MV-4-11 (cell line): Measurements from ENCODE around the gene ZEB1.
"Not testable (repeated sequence)": the region's sequence is repeated elsewhere in the genome, so short reads cannot be mapped to it uniquely, and the experiment has no call there.

ENCODE experiments used
- DNase-seq: peaks from one replicate; lab custom pipeline; 2025; lab: John Stamatoyannopoulos, UW

Gene ZEB1

DNA sequence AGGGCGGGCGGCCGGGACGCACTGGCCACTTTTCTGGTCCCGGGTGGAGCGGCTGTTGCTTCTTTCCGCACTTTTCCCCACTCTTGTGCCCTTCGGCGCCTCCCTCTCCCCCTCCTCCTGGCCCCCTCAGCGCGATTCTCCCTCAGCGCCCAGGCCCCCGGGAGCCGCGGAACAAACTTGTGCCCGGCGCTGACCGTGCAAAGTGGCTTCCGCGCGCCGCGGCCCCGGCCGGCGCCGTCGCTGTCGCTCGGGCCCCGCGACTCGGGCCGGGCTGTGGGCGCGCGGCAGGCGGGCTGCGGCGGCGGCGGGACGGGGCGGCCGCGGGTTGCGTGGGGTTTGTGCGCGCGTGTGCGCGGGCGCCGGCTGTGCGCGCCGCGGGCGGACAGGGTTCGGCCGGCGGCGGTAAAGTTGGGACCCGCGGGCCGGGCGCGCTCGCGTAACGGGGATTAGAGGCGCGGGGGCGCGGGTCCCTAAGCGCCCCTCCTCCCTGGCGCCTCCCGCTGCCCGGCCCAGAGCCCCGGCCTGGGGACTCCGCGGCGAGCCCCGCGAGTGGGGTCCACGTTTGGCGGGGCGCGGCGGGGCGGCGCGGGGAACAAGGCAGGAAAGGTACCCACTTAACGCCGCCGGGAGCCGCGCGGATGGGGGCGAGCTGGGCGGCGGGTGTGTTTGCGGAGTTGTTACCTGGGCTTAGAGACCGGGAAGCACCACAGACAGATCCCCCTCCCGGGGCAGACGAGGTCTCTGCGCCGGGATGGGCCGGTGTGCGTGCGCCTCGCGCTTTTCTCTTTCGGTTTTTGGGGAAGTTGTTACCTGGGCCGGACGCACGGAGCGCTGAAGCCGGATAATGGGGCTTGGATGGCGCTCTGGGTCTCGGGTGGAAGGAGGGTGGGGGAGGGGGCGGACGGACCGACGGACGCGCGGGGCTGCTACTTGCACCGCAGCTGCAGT is 860 bp downstream of the ZEB1 start:
- DNase-seq = no peak

DNA sequence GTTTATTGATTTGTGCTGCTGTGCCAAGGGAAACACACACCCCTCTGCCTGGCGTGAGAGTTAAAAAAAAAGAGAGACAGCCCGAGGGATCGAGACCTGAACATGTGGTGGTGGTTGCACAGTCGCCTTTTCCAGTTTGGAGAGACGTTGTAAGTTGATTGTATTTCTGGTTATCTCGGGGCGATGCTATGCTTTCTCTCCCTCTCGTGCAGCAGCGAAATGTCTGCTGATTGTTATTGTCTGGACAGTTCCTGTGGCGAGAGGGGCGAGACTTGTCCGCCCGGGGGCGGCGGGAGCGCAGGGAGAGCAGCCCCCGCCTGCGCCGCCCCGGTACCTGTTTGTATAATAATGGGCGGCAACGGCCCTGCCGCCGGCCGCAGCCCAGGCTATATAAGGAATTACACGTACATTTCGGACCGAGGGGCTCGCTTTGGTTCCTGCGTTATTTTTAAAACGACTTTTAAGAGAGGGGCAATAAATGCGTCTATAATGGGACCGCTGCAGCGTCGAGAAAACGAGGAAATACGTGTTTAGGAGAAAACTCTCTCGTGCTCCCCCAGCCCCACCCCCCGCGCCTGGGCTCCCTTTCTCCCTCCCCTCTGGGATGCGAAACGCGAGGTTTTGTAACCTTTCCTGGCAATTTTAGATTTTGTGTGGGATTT is 1.7 kb downstream of the ZEB1 start:
- no peak for DNase-seq

- DNase-seq = no peak
Measured at GRCh38 chr10:31321396-31321941, 2.5 kb downstream of the ZEB1 start.

GRCh38 chr10:31322647-31323046 is 3.6 kb downstream of the ZEB1 start:
- DNase-seq = no peak

GRCh38 chr10:31340343-31340742 is 21.3 kb downstream of the ZEB1 start:
- no peak for DNase-seq

GRCh38 chr10:31341552-31341951 is 22.5 kb downstream of the ZEB1 start:
- DNase-seq = no peak

- no peak for DNase-seq
Measured at GRCh38 chr10:31343009-31343408, 24.0 kb downstream of the ZEB1 start.

- DNase-seq = no peak
Measured at GRCh38 chr10:31343551-31343950, 24.5 kb downstream of the ZEB1 start.

- DNase-seq = no peak
Measured at GRCh38 chr10:31345886-31346285, 26.9 kb downstream of the ZEB1 start.

- no peak for DNase-seq
Measured at GRCh38 chr10:31346953-31347352, 27.9 kb downstream of the ZEB1 start.

DNA sequence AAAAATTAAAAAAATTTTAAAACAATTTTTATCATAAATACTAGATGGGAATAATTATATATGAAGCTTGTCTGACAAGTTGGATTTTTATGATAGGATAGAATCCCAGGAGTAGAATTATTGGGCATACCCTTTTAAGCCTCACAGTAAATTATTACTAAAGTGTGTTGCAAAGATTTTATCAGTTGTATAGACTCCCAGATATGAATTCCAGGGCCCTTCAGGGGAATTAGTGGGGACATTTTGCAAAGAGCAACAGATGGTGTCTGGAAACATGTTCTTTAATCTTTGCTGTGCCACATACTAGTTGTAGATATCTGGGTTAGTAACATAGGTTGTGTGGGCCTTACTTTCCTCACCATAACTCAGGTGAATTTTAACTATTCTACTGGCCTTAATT is 28.7 kb downstream of the ZEB1 start:
- DNase-seq = no peak

DNA sequence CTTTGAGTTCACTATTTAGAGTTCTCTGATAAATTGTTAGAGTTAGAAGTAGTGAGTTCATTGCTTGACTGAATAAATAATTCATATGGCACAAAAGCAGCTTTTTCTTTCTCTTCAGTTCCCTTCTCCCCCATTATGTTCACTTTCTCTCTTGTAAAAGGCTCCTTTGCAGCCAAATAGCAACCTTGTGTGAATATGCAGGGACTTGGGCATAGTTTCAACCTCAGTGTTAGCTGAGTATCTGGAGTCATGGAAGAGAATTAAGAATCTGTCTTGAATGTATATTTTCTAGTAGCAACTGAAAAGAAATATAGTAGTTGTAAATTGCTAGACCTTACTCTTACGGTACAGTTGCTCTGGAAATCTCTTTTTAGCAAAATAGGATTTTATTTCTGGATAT is 31.9 kb downstream of the ZEB1 start:
- no peak for DNase-seq

GRCh38 chr10:31352436-31353226 is 33.6 kb downstream of the ZEB1 start:
- no peak for DNase-seq

DNA sequence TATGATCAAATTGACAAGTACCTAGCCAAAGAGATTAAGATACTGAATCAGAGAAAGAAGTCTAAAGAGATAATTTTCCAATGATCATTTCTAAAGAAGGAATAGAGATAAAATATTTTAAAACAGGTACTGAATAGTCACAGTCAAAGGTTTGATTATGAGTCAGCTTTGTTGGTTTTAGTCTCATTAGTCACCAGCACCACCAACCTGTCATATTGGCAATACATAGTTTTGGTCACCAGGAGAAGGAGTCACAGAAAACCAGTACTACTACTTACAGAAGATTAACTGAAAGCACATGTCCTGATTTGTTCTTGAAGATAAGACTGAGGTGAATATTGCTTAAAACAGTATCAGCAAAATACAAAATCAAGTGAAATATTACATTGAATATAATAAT is 34.6 kb downstream of the ZEB1 start:
- DNase-seq = peak; percentile 22

DNA sequence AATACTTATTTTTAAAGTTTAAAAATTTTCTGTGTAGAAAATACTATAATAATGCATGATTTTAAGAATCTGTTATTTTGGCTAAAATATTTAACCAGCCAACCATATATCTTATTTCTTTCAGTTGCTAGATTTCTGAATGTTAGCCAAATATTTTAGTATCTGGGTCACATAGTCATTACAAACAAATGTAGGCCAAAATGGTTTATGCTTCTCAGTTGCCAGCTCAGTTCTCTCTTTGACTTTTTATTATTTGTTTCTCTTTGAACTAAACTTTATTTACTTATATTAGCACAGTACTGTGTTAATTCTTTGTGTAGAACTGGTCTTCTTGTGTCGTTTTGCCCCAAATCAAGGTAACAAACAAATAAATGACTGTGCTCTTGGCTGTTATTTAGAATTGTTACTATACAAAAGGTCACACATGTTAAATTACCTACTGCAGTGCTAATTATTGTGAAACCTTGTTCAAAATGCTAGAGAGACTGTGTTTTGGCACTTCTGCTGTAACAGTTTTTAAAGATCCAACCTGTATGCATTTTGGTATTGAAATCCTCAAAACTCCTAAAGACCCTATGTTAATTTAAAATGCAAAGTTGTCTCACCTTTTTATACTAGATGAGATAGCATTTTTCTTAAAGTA is 39.8 kb downstream of the ZEB1 start:
- DNase-seq = no peak

DNA sequence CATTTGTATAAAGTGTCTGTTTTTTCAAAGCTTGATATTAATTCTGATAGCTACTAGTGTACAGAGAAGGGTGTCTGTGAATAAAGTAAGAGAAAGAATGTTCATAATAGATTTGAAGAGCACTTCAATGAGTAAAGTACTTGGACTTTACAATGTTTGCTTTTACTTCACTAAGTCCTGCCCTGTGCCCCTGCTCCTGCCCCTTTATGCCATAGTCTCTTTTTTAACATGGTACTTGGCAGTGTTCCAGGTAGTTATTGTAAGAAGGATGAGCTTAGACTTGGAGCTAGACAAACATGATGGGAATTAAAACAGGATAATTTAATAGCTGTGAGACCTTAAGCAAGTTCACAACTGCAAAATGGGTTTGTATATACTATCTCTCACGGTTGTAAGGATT is 41.0 kb downstream of the ZEB1 start:
- DNase-seq = no peak

GRCh38 chr10:31361475-31361874 is 42.5 kb downstream of the ZEB1 start:
- not testable (repeated sequence) for DNase-seq

- no peak for DNase-seq
Measured at GRCh38 chr10:31362023-31362641, 43.1 kb downstream of the ZEB1 start.

DNA sequence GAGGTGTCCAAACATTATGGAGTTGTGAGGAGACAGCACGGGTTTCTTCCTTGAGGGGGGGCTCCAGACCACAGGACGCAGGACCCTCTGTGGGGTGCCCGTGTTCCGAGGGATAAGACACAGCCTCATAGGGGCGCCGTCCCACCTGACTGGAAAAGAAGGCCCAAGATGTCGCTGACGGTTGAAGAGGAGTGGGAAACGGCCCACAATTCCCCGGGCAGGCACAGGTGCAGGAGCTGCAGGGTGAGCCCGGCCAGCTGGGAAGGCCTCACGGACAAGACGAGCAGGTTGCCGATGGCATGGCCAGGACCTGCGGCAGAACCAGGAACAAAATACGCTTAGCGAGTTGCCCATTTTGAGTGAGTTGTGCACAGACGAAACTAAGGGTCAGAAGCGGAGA is 44.7 kb downstream of the ZEB1 start:
- not testable (repeated sequence) for DNase-seq

GRCh38 chr10:31364238-31364637 is 45.2 kb downstream of the ZEB1 start:
- DNase-seq = not testable (repeated sequence)

GRCh38 chr10:31366703-31367102 is 47.7 kb downstream of the ZEB1 start:
- no peak for DNase-seq
